ENCODE measurements around the gene SLC6A11.

The SLC6A11 gene

DNA sequence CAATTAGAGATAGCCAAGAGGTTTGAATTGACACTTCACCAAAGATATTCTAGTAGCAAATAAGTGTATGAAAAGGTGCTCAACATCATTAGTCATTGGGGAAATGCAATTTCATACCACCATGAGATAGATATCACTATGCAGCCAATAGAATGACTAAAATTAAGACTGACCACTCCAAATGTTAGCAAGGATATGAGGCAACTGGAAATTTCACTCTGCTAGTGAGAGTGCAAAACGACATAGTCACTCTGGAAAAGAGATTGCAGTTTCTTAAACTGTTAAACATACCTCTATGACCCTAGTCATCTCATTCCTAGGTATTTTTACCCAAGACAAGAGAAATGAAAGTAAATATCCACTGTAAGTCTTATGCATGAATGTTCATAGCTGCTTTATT lies 27.6 kb upstream of the SLC6A11 start:
- DNase-seq (ENCODE audit: low read depth in 4 of 4, low spot score in 1 of 4) = no peak

DNA sequence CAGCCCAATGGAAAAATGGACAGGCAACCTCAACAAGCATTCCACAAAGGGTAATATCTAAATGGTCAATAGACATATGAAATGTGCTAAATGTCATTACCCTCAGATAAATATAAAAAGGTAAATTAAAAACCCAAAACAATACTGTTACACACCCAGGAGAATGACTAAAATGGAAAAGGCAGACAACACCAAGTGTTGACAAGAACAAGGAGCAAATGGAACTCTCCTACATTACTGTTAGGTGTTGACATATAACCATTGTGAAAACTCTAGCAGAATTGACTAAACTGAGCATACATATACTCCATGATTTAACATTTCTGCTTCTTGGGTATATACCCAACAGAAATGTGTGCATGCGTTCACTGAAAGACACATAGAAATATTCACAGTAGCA lies 25.3 kb upstream of the SLC6A11 start:
- no peak for DNase-seq (ENCODE audit: low read depth in 4 of 4, low spot score in 1 of 4)

DNA sequence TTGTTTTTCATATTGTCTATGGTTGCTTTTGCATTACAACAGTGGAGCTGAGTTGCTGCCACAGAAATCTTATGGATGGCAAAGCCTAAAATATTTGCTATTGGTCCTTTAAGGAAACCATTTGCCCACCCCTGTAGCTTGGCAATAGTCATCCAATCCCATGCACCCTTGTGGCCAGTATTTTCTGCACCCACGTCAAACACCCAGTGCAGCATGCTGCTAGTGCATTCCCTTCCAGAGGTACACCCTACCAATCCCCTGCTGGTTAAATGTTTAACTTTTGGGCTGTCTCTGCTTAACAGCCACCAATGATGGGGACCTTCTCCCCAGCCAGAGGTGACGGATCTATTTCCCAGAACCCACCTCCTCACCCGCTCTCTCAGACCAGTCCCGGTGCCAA lies 23.8 kb upstream of the SLC6A11 start:
- no peak for DNase-seq (ENCODE audit: low read depth in 4 of 4, low spot score in 1 of 4)

DNA sequence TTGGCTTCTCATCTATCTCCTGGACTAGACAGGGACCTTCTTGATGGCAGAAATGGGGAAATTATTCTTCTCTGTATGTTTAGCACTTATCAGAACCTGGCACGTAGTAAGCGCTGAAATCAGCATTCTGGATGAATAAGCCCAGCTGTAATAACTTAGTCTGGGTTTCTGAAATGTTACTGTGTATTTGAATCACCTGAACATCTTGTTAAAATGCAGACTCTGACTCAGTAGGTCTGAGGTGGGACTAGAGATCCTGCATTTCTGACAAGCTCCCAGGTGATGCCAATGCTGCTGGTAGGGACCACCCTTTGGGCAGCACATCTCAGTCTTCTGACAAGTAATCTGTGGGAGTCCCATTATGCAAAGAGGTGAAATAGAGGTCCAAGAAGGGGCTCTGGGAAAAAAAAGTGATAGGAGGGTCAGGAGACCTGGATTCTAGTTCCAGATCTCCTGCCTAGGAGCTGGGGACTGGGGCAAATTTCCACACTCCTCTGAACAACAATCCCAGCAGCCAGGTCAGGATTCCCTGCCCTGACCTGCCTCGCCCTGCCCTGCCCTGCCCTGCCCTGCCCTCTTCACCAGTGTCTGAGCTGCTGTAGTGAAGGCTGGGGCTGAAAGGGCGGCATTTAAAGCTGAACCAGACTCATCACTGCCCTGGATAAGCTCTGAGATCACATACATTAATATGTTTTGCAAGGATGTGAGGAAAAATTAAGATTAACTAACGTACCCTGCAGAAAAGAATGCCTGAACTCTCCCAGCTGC lies 17.2 kb upstream of the SLC6A11 start:
- no peak for DNase-seq (ENCODE audit: low read depth in 4 of 4, low spot score in 1 of 4)

DNA sequence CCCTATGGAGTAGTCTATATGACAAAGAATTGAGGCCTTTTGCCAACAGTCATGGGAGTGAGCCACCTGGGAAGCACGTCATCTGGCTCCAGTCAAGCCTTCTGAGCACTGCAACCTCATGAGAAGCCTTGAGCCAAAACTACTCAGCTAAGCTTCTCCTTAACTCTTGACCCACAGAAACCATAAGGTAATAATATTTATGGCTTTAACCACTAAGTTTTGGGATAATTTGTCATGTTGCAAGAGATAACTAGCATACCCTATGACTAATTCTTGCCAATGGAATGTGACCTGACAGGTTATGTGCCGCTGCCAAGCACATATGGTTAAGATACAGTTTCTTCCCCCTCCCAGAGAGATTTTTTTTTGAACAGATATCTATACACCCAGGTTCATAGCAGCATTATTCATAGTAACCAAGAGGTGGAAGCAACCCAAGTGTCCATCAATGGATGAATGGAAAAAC lies 11.8 kb upstream of the SLC6A11 start:
- DNase-seq (ENCODE audit: low read depth in 4 of 4, low spot score in 1 of 4) = no peak

DNA sequence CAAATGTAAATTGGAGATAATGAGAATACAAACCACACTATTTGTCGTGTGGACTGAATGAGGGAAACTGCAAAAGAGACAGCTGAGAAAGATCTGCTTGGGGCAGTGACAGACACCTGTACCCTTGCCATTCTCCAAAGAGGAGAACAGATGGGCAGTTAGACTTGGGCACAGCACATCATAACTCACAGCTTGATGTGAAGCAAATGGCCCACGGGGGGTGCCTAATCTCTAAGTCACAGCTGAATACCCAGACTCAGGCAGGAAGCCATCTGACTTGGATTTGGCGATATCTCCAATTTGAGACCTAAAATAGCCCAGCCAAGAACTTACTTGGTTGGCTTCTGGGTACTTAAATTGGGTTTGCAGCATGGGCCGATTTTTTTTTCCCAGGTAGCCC lies 10.0 kb upstream of the SLC6A11 start:
- no peak for DNase-seq (ENCODE audit: low read depth in 4 of 4, low spot score in 1 of 4)

DNA sequence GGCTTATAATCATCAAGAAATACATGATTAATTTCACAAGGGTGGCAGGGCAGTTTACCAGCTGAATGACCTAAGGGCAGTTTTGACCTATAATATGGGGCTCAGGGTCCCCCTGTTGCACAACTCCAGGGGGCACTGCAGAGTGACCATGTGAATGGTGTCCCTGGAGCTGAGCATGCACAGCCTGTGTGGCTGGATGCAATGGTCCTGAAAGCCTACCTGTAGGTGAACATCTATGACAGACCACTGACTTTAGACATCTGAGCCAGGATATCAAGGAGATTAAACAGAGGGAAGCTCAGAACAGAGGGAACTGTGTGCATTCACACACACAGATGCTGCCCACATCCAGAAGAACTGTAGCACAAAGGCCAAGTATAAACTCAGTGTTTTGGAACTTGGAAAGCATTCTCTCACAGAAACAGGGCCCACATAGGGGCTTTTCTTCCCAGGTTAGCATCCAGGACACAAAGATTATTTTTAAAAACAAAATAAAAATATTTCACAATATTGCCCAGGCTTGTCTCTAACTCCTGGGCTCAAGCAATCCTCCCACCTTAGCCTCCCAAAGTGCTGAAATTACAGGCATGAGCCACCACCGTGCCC lies 7.8 kb upstream of the SLC6A11 start:
- DNase-seq (ENCODE audit: low read depth in 4 of 4, low spot score in 1 of 4) = no peak

DNA sequence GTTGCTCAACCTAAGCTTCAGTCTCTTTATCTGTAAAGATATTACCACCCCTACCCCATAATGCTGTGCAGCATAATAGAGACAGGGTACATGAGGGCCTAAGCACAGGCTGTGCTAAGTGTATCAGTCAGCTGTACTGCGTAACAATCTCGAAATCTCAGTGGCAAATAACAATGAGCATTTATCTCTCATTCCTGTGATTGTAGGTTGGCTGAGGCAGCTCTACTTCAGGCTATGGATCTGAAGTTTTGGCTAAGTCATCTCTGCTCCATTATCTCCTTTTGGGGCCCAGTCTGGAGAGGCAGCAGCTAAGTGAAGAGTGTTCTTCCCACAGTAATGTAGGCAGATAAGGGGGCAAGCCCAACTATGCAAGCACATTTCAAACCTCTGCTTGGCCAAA lies 7.1 kb upstream of the SLC6A11 start:
- DNase-seq (ENCODE audit: low read depth in 4 of 4, low spot score in 1 of 4) = no peak

DNA sequence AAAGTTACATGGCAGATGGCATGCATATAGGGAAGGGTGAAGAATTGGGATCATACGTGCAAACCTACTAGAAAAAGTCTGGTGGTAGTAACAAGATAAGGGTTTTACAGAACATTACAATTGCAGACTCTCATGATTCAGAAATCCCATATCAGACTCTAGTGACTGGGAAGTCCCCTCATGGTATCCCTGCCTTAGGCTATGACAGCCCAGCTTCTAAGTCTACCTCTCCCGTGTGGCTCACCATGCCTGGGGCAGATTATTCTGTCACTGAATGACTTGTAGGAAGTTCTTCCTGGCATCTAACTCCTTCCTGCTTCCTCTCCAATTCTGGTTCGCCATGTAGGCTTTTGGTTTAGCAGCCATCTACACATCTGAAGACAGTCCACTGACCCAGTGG lies 5.7 kb upstream of the SLC6A11 start:
- no peak for DNase-seq (ENCODE audit: low read depth in 4 of 4, low spot score in 1 of 4)

DNA sequence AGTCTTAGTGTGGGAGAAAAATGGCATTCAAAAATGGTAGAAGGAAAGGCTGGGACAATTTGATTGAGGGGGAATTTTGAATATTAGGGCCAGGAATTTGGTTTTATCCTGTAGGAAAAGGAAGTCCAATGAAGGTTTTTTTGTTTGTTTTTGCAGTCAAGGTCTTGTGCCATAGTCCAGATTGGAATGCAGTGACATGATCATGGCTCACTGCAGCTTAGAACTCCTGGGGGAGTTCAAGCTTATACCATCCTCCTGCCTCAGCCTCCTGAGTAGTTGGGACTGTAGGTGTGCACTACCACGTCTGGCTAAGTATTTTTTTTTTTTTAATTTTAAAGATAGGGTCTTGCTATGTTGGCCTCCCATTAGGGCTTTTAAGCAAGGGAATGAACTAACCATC lies 2.6 kb upstream of the SLC6A11 start:
- DNase-seq (ENCODE audit: low read depth in 4 of 4, low spot score in 1 of 4) = no peak

DNA sequence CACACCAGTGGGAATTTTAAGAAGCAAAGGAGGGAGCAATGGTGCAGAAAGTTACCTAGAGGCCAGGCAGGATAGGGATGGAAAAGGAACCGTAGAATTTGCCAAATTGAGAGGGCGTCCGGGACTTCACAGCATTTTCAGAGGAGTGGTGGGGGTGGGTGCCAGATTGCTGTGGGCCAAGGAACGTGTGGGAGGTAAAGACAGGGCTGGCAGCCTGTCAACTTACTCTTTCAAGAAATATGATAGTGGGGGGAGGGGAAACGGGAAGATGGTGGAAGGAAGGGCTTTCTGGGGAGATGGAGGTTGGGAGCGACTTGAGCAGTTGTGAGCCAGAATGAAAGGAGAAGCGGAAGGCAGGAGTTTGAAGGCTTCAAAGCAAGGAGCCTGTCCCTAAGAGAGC lies 1.4 kb upstream of the SLC6A11 start:
- DNase-seq (ENCODE audit: low read depth in 4 of 4, low spot score in 1 of 4) = no peak

DNA sequence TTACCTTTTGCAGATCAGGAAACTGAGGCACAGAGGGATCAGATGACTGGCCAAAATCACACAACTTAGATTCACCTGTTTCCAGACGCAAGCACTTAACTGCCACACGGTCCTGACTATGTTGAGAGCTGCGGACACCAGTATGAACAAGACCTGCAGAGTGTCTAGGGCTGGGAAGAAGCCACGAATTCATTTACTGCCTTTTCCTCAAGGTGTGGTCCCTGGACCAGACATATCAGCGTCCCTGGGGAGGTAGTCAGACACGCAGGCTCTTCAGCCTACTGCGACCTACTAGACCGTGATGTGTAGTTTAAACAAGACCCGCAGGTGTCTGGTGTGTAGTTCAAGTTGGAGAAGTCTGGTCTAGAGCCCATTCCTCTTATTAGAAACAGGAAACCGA lies 541 bp upstream of the SLC6A11 start:
- no peak for DNase-seq (ENCODE audit: low read depth in 4 of 4, low spot score in 1 of 4)

DNA sequence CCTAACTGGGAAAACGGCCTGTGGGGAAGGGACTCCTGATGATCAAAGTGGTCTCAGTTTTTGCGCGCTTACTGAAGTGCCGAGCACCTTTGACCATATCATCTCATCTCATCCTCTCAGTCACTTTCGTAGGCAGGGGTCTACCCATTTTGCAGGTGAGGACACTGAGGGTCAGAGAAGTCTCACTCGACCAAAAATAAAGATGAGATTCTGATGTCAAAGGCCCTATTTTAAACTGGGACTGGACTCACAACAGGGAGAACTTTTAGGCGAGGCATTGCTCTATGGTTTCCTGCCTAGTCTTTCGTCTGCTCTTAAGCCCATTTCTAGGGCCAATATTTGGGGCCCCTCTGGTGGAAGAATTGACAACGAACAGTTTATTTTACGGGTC lies 830 bp downstream of the SLC6A11 start:
- DNase-seq (ENCODE audit: low read depth in 4 of 4, low spot score in 1 of 4) = no peak

DNA sequence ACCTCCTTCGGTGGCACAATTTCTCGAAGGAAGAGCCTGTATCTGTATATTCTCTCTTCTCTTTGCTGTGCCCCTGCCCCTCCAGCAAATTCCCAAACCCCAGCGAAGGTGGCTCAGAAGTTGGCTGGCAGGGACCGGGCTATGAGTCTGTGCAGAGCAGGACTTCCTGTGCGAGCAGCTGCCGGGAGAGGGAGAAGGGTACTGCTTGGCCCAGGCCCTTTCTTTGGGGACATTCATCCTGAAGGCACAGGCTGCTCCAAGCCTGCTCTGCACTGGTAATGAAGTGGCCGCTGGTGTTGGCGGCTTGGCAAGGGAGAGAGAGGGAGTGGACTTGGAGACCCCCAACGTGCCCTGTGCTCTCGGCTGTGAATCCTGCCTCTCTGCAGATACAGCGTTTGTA lies 1.5 kb downstream of the SLC6A11 start:
- no peak for DNase-seq (ENCODE audit: low read depth in 4 of 4, low spot score in 1 of 4)

DNA sequence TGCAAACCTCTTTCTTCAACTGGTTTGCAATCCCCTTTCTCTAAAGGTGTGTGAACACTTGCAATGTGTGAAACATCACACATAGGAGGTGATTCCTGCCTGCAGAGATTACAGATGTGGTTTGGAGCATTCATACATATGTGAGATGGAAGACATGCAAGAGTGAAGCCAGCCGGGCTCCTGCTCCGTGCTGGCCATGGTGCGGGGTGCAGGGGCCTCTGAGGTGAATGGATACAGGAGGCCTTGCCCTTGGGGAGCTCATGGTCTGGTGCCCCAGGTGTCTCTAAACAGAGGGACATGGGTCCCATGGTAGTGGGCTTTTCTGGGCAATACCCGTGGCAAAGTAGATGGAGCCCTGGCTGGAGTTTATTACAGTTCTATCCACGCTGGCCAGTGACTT lies 6.0 kb downstream of the SLC6A11 start:
- DNase-seq (ENCODE audit: low read depth in 4 of 4, low spot score in 1 of 4) = no peak

DNA sequence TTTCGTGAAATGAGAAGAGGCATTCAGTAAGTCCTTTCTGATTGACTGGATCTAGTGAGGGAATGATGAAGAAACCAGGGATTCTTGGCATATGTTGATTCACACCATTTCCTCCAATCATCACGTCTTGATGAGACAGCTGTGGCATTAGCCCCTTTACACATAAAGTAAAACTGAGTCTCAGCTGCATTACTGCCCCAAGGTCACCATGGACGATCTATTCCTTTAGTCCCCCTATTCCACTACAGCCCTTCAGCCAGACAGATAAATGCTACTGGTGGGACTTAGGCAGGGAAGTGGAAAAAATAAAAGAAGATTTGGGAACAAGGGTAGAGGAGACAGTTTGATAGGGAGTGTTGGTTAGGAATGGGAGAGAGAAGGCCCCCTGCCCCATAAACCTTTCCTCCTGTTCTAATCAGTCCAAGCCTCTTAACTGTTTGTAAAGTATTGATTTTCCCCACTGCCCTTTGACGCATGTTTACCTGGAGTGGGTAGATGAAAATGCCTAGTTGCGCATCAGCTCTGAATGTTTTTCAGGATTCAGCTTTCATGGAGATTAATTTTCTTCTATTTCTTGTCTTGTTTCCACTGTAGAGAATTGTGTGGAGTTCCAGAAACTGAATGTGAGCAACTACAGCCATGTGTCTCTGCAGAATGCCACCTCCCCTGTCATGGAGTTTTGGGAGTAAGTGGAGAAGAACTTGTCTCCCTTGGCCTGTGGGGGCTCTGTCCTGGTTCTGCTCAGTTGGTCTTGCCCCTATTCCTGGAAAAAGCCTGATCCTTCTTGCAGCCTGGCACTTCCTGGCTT lies 6.9 kb downstream of the SLC6A11 start:
- DNase-seq (ENCODE audit: low read depth in 4 of 4, low spot score in 1 of 4) = no peak

DNA sequence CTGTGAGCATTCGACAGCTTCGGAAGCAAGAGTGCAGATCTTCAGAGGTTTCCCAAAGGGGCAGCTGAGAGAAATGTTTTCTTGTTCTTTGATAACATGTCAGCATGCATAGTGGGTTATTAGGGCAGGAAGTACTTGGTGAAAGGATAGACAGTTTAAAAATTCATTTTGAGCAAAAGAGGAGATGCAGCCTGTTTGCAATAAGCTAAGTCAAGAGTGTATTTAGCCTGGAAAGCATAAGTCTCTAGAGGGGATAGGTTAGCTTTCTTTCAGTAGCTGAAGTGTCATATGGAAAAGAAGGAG lies 7.4 kb downstream of the SLC6A11 start:
- no peak for DNase-seq (ENCODE audit: low read depth in 4 of 4, low spot score in 1 of 4)

DNA sequence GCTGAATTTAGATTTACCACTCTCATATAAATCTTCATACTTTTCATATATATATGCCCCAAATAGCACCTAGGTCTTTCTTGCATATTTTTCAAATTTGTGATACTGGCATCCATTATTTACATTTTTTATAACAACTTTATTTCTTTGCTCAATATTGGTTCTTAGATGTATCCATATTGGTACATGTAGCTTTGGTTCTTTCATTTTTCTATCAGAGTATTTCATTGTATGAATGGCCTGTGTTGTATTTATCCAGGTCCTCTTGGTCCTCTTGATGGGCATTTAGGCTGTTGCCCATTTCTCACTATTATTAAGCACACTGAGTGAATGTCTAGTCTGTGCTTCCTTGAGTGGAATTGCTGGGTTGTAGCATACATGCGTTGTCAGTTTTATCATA lies 8.4 kb downstream of the SLC6A11 start:
- no peak for DNase-seq (ENCODE audit: low read depth in 4 of 4, low spot score in 1 of 4)

DNA sequence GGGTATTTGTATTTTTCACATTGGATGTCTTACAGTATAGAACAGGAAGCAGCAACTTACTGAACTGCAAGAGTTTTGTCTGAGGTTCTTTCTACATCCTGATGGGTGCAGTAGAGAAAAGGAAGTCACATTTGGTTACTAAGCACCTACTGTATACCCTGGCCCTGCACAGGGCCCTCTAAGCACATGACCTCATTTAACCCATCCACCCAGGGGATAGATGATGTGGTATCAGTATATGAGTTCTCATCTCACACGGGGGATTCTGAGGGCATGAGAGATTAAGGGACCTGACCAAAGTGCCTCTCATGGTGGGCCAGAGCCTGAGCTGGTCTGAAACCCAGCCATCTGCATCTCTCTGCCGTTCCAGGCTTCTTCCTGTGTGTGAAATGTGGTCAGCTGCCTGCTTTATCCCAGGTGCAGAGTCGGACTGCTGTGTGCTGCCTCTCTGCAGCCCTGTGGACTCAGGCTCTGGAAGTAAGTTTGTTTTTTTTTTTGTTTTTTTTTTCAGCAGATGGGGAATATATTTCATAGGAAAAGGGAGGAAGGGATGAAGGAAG lies 17.9 kb downstream of the SLC6A11 start:
- DNase-seq (ENCODE audit: low read depth in 4 of 4, low spot score in 1 of 4) = no peak

DNA sequence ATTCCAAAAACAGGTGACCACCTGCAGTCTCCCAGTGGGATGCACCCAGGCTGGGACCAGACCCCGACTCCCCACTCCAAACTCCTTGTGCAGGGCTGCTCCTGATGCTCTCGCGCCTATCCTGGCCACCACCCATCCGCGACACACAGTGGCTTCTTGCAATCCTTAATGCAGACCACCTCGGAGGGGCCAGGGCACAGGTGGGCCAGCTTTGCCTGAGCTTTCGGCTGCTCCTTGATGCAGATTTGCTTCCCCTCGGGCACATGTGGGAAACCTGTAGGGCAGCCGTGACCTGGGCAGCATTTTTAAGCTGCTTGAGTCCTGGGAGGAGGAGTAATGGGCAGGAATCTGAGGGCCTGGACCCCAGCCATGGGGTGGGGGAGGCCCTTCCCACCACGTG lies 18.9 kb downstream of the SLC6A11 start:
- no peak for DNase-seq (ENCODE audit: low read depth in 4 of 4, low spot score in 1 of 4)

DNA sequence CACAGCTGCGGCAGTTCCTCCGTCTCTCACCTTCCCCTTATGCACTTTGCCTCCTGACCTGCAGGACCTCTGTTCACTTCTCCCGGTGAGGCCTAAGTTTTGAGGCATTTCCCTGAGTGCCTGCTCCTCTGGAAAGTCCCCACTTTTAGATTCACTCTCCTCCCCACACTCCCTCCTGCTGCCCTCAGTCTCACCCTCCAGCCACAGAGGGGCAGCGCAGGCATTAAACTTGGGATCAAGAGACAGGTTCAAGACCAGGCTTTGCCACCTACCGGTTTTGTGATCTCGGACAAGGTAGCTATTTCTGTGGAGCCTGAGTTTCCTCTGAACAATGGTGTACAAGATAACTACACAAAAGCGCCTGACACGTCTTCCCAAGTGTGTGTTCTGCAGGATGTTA lies 19.4 kb downstream of the SLC6A11 start:
- DNase-seq (ENCODE audit: low read depth in 4 of 4, low spot score in 1 of 4) = no peak

DNA sequence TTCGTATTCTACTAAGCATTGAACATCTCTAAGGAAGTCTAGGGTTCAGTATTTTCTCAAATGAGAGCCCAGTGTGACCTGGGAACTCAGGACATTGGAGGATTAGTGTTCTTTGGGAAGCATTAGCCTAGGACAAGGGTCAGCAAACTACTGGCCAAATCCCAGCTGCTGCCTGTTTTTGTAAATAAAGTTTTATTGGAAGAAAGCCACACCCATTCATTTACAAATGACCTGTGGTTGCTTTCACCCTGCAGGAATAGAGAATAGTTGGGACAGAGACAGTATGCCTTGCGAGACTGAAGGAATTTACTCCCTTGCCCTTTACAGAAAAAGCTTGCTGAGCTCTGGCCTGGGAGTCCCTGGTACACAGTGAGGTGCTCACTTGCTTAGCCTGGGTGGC lies 20.6 kb downstream of the SLC6A11 start:
- DNase-seq (ENCODE audit: low read depth in 4 of 4, low spot score in 1 of 4) = no peak
